HEK293T (cell line): ENCODE results near the gene ABHD17C.

Experiments
- ARNT ChIP-seq: fragments of 450-650 bp; IDR thresholded peaks from 2 replicates; pipeline ENCODE4 v1.6.1; 2017; ENCODE audit warnings: mild to moderate bottlenecking
- BHLHE40 ChIP-seq: fragments of 450-650 bp; IDR thresholded peaks from 2 replicates; pipeline ENCODE4 v1.6.1; 2016; ENCODE audit warnings: mild to moderate bottlenecking, moderate library complexity, borderline replicate concordance
- CTBP1 ChIP-seq: fragments of 450-650 bp; IDR thresholded peaks from 2 replicates; pipeline ENCODE4 v1.6.1; 2016; ENCODE audit warnings: borderline replicate concordance
- ELF4 ChIP-seq: fragments of 450-650 bp; IDR thresholded peaks from 2 replicates; pipeline ENCODE4 v1.6.1; 2017; ENCODE audit warnings: antibody characterized with exemption
- FOXA1 ChIP-seq: fragments of 450-650 bp; IDR thresholded peaks from 2 replicates; pipeline ENCODE4 v1.6.1; 2016; ENCODE audit warnings: mild to moderate bottlenecking
- FOXK2 ChIP-seq: fragments of 450-650 bp; IDR thresholded peaks from 2 replicates; pipeline ENCODE4 v1.6.1; 2016; ENCODE audit warnings: mild to moderate bottlenecking
- FOXM1 ChIP-seq: fragments of 450-650 bp; IDR thresholded peaks from 2 replicates; pipeline ENCODE4 v1.6.1; 2017; ENCODE audit warnings: mild to moderate bottlenecking, borderline replicate concordance
- L3MBTL2 ChIP-seq: fragments of 450-650 bp; conservative IDR thresholded peaks from 2 replicates; pipeline ENCODE4 v1.6.1; 2016; ENCODE audit warnings: mild to moderate bottlenecking
- NFRKB ChIP-seq: fragments of 450-650 bp; IDR thresholded peaks from 2 replicates; pipeline ENCODE4 v1.6.1; 2016; ENCODE audit warnings: mild to moderate bottlenecking, moderate library complexity
- SP1 ChIP-seq: fragments of 450-650 bp; IDR thresholded peaks from 2 replicates; pipeline ENCODE4 v1.6.1; 2017
- SUZ12 ChIP-seq: fragments of 450-650 bp; IDR thresholded peaks from 2 replicates; pipeline ENCODE4 v1.6.1; 2016; ENCODE audit warnings: mild to moderate bottlenecking
- TARDBP ChIP-seq: fragments of 450-650 bp; IDR thresholded peaks from 2 replicates; pipeline ENCODE4 v1.6.1; 2016
- ZNF384 ChIP-seq: fragments of 450-650 bp; IDR thresholded peaks from 2 replicates; pipeline ENCODE4 v1.6.1; 2016

- TF ChIP-seq NFRKB (no peak), TARDBP (no peak), ELF4 (no peak), BHLHE40 (no peak), ARNT (no peak), SP1 (no peak), FOXK2 (no peak), FOXM1 (no peak), L3MBTL2 (no peak), ZNF384 (no peak), SUZ12 (no peak), CTBP1 (no peak), FOXA1 (no peak)
Measured at GRCh38 chr15:80679167-80679803, 15.8 kb upstream of the ABHD17C start.
